Hematopoietic multipotent progenitor cell treated with erythropoietin and hydrocortisone succinate and interleukin-3 and kit ligand, for 17 days (in vitro differentiated cells): Measurements from ENCODE around the gene METTL1.
A peak's percentile ranks its signal among the peaks of the same experiment; 100 is the strongest.

Experiments
- DNase-seq: peaks from one replicate; pipeline ENCODE4 v3.0.0-alpha.2; 2015; ENCODE audit warnings: low spot score

METTL1 gene

GRCh38 chr12:57737467-57738460 lies 34.1 kb downstream of the METTL1 start:
- DNase-seq, result no peak

- no peak for DNase-seq
These were observed 35.0 kb downstream of the METTL1 start for GRCh38 chr12:57736741-57737466.

- DNase-seq, result no peak
These were observed 35.8 kb downstream of the METTL1 start for GRCh38 chr12:57735952-57736740.

- DNase-seq, result no peak
These were observed 36.6 kb downstream of the METTL1 start for GRCh38 chr12:57735198-57735855.

DNA sequence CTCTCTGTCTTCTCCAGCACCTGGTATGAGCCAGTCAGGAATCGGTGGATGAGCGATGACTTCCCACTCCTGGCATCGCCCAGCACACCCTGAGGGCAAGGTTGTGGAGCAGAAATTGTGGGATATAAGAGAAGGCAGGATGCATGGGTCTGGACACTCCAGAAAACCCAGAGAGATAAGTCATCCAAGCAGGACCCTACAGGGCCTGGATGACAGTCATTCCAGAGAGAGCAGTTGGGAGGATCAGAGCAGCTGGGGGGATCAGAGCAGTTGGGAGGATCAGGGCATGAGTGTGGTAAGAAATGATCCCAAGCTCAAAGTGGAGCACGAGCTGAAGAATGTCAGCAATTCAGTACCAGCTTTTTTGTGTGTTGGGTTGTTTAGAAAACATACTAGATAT lies 37.3 kb downstream of the METTL1 start:
- DNase-seq, result no peak

DNA sequence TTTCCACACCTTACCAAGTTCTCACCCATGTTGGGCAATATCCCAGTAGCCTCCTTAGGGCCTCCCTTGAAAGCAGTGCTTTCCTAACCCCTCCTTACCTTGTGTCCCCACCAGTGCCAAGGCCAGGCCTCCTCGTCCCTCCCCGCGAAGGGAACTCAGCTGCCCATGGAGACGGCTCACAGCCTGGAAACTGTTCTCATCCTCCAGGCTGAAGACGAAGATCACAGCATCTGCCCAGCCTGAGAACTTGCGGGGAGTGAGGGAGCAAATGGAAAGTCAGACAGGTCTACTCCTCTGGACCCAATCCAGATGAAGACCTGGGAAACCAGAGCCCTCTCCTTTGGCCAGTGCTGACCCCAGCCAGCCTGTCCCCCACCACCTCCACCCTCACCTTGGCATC lies 38.0 kb downstream of the METTL1 start:
- no peak for DNase-seq

DNA sequence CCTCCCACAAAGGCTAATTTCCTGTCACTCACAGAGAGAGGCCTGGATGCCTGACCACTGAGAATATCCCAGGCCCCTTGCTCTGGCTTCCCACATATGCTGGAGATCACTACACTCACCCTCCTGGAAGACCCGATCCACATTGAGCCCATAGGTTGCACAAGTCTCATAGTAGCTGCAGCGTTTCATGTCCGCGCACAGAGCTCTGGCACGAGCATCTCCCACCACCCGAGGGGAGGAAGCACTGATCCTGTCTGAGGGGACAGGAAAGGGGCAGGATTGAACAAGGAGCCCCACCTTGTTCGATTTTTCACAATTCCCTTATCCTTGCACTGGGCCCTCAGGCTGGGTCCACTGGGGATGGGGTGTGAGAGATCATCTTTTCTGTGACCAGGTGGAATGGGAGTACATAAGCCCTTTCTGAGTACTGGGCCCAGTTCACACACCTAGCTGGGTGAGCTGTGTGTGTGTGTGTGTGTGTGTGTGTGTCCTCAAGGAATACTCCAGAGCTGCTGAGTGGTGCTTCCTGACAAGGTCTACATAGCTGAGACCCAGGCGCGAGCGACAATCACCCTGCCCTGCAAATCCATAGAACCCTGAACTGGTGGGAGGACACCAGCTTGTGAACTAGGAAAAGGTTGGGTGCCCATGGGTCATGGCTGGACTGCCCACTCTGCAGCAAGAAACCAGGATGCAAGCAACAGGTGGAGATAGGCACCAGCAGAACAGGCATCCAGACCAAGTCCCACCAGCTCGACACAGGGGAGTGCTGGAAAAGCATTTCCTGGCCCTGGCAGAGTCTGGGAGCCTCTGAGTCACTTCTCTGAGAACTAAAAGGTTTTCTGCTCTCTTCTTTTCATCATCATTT lies 38.9 kb downstream of the METTL1 start:
- no peak for DNase-seq

GRCh38 chr12:57732270-57732669 lies 39.6 kb downstream of the METTL1 start:
- DNase-seq, result no peak

- no peak for DNase-seq
These were observed 40.4 kb downstream of the METTL1 start for GRCh38 chr12:57731411-57732080.

DNA sequence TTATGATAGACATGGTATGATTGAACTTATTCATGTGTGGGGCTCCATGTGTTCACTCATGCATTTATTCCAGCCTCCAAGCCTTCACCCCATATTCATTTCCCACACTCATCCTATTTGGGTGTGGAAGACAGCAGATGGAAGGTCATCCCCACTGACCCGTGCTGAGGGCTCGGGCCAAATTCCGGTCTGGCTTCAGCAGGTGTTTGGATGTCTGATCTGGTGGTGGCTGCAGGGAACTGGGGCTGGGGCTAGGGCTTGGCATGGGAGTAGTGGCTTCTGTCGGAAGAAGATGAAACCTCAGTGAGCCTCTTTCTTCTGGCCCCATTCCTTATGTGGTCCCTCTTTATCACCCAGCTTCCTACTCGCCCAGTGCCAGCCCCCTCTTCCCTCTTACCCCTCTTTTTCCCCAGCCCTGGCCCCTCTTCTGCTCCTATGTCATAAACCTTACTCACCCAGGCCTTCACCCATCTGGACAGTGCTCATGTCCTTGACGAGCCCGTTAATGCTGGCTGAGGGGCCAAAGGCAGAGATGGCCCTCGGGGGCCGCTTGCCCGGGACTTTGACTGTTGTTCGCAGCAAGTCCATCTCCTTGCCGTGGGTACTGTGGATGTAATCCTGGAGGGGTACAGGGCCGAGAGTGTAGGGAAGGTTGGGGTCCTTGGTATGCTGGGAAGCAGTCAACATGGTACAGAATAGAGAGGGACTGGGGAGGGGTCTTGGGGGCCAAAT lies 41.4 kb downstream of the METTL1 start:
- DNase-seq, result no peak

GRCh38 chr12:57729321-57729844 lies 42.5 kb downstream of the METTL1 start:
- DNase-seq, result no peak

GRCh38 chr12:57727758-57728395 lies 44.0 kb downstream of the METTL1 start:
- DNase-seq, result no peak

DNA sequence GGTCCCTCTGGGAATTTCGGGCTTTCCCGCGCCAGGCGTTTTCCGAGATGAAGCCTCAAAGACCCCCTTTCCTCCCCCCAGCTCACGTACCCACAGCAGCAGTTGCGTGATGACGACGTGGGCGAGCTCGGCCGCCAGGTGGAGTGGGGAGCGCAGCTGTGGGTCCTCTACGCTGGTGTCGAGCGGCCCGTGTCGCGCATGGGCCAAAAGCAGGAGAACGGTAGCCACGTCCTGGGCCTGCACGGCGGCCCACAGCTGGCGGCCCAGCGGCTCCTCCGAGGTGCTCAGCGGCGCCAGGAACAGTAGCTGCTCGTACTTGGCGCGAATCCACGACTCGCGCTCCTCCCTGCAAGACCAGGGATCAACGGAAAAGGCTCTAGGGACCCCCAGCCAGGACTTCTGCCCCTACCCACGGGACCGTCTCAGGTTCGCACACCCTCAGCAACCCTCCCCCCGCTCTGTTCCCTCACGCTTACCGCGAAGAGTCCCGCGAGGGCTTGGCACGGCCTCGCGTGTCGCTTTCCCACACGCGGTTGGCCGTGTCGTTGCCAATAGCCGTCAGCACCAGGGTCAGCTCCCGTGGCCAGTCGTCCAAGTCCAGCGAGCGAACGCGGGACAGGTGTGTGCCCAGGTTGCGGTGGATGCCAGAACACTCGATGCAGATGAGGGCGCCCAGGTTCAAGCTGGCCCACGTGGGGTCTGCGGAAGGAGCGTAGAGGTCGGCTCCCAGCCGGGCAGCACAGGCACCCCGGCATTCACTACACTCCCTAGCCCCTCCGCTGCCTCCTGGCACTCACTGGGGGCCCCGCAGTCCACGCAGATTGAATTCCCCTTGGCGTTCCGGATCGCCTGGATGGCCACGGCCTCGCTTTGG lies 44.8 kb downstream of the METTL1 start:
- DNase-seq, result no peak

GRCh38 chr12:57726151-57726883 lies 45.6 kb downstream of the METTL1 start:
- peak; percentile 22 for DNase-seq

DNA sequence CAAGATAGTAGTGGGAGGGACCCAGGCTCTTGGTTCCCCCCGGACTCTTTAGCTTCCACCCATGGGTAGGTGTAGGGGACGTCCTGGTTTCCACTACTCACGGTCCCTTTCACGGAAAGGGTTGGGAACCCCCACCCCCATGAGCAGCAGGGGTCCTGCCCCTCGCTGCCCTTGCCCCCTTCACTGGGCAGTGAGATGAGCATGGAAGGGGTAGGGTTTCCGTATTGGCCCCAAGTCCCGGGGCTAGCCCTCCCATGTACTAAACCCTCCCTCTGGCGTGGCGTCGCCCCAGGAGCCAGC lies 46.1 kb downstream of the METTL1 start:
- DNase-seq, result no peak

DNA sequence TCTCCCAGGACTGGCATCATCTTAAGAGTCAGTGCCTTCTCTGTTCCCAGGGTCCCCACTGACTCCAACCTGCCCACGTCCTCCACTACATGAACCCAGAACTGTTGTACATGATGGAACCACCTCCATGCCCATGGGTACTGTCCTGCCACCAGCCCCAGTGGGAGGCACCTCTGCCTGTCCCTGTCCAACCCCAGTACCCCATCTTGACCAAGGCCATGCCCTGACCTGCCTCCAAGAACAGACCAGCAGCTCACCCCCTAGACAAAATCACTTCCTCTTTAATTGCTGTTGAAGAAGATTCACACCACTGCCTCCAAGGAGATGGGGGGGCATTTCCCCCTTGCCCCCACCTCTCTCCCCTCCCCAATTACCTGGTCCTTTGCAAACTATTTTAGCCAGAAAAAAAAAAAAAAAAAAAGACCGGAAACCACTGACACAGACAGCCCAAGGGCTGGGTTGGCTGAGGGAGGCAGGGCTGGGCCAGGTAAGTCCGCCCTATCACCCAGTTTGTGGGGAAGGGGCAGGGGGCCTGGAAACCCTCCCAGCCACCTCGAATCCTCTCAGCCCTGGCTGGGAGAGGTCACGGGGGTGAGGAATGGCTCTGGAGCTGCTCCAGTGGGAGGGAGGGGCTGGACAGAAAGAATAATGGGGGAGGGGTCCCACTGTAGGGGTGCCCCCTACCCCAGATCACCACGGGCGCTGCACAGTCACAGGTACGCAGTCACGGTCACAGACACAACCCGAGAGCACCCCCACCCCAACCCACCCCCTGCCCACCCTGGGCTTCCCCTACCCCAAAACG lies 46.8 kb downstream of the METTL1 start:
- no peak for DNase-seq
